Measurements from ENCODE around the gene KRTAP3-1. TPM values are rescaled to one million over a fixed set of nuclear protein-coding genes. Genes with fewer than 3 reads are reported as not detected.

Gene KRTAP3-1
- total RNA-seq, 1 donor from 2014 or later, result not detected

DNA sequence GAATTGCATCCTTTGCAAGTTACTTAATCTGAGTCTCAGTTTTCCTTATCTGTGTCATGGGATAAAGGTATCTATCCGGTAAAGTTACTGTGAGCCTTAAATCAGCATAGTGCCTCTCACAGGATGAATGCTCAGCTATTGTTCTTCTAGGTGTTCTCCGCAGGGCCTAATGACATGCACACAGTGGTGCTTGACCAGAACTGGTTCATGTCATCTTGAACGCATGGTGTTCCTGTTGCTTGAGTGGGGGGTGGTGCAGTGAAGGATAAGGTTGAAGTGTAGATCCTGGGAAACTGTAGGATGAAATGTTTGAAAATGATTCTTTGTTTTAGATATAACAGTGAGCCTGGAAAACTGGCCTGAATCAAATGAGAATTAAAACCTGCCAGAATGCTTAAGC, 28.8 kb downstream of the KRTAP3-1 start:
- Mint-ChIP-seq H3K4me3 (no peak overlapping the region), H3K36me3 (no peaks in the 10 kb centered on the region), H3K4me1 (peaks cover 15% of the 10 kb centered on the region), H3K9me3 (no peaks in the 10 kb centered on the region), H3K27me3 (ENCODE audit: insufficient read depth, low read depth) (no peaks in the 10 kb centered on the region), H3K27ac (no peak overlapping the region)
- H3K4me2 ChIP-seq, result no peak overlapping the region
- no peak overlapping the region for H3K9ac ChIP-seq
- H3F3A ChIP-seq (ENCODE audit: low read depth), result no peaks in the 10 kb centered on the region
- TF ChIP-seq EZH2 (IDR thresholded peaks at IDR 0.05), result no peak
- no peak for TF ChIP-seq EZH2phosphoT487 (IDR thresholded peaks at IDR 0.05)
- no peaks in the 10 kb centered on the region for H3K27me3 ChIP-seq
- H3K9me3 ChIP-seq (ENCODE audit: low read depth), result no peaks in the 10 kb centered on the region
- no peak overlapping the region for H3K27ac ChIP-seq
- no peaks in the 10 kb centered on the region for H4K20me1 ChIP-seq (ENCODE audit: low read depth)
- DNase-seq (ENCODE audit: low spot score), result no peak
- H2AFZ ChIP-seq (replicated peaks), result no peak overlapping the region
- H3K79me2 ChIP-seq (ENCODE audit: low read depth), result no peaks in the 10 kb centered on the region
- no peaks in the 10 kb centered on the region for H3K36me3 ChIP-seq
- no peaks in the 10 kb centered on the region for H3K4me1 ChIP-seq
- no peak overlapping the region for H3K4me3 ChIP-seq

DNA sequence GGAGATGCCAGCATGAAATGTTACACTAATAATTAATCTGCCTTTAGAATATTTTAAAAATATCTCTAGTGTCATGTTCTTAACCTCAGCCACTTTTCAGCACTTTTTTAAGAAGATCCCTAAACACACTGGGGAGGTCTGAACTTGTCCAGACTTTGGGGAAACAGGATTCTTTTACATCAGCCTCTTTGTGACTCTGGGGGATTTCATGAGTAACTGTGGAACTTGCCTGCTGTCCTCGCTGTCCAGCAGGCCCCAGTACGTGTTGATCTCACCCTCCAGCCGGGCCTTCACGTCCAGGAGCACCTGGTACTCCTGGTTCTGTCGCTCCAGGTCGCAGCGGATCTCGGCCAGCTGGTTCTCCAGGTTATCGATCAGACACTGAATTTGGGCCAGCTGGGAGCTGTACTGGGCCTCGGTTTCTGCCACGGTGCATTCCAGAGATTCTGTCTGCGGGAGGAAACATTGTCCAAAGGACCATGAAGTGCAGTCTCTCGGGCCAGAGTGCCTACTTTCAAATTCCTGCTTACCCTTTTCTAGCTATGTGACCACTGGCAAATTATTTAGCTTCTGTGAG, 30.3 kb downstream of the KRTAP3-1 start:
- no peak overlapping the region for H3K4me3 Mint-ChIP-seq
- H3K79me2 ChIP-seq (ENCODE audit: low read depth), result no peaks in the 10 kb centered on the region
- H3K4me3 ChIP-seq, result no peak overlapping the region
- H3K9me3 Mint-ChIP-seq, result no peaks in the 10 kb centered on the region
- H3K9me3 ChIP-seq (ENCODE audit: low read depth), result no peaks in the 10 kb centered on the region
- H3K27ac Mint-ChIP-seq, result no peak overlapping the region
- H3K4me1 Mint-ChIP-seq, result peaks cover 15% of the 10 kb centered on the region
- H3K36me3 Mint-ChIP-seq, result no peaks in the 10 kb centered on the region
- H3K4me1 ChIP-seq, result no peaks in the 10 kb centered on the region
- H4K20me1 ChIP-seq (ENCODE audit: low read depth), result no peaks in the 10 kb centered on the region
- no peaks in the 10 kb centered on the region for H3K36me3 ChIP-seq
- no peaks in the 10 kb centered on the region for H3F3A ChIP-seq (ENCODE audit: low read depth)
- no peak overlapping the region for H3K4me2 ChIP-seq
- H3K27me3 Mint-ChIP-seq (ENCODE audit: insufficient read depth, low read depth), result no peaks in the 10 kb centered on the region
- no peak for DNase-seq (ENCODE audit: low spot score)
- no peak overlapping the region for H3K27ac ChIP-seq
- TF ChIP-seq EZH2phosphoT487 (IDR thresholded peaks at IDR 0.05) (no peak), EZH2 (IDR thresholded peaks at IDR 0.05) (no peak)
- TF ChIP-seq, protein P1, sequence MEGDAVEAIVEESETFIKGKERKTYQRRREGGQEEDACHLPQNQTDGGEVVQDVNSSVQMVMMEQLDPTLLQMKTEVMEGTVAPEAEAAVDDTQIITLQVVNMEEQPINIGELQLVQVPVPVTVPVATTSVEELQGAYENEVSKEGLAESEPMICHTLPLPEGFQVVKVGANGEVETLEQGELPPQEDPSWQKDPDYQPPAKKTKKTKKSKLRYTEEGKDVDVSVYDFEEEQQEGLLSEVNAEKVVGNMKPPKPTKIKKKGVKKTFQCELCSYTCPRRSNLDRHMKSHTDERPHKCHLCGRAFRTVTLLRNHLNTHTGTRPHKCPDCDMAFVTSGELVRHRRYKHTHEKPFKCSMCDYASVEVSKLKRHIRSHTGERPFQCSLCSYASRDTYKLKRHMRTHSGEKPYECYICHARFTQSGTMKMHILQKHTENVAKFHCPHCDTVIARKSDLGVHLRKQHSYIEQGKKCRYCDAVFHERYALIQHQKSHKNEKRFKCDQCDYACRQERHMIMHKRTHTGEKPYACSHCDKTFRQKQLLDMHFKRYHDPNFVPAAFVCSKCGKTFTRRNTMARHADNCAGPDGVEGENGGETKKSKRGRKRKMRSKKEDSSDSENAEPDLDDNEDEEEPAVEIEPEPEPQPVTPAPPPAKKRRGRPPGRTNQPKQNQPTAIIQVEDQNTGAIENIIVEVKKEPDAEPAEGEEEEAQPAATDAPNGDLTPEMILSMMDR (IDR thresholded peaks at IDR 0.05), result no peak
- no peaks in the 10 kb centered on the region for H3K27me3 ChIP-seq
- peak overlapping the region; percentile 36 for H2AFZ ChIP-seq (replicated peaks)
- no peak overlapping the region for H3K9ac ChIP-seq

DNA sequence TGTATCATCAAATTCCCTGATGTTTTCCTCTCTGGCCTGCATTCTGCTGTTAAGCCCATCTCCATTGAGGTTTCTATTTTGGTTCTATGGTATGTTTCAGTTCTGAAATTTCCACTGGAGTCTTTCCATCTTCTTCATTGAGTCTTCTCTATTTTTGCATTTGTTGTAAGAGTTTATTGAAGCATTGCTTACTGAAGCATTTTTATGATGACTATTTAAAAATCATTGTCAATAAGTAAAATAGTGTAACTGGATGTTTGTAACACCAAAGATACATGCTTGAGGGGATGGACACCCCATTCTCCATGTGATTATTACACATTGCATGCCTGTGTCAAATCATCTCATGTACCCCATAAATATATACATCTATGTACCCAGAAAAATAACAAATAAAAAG, 33.4 kb downstream of the KRTAP3-1 start:
- H3K36me3 Mint-ChIP-seq, result no peaks in the 10 kb centered on the region
- no peak overlapping the region for H3K4me2 ChIP-seq
- no peaks in the 10 kb centered on the region for H3K79me2 ChIP-seq (ENCODE audit: low read depth)
- H3K27ac ChIP-seq, result no peak overlapping the region
- no peaks in the 10 kb centered on the region for H3F3A ChIP-seq (ENCODE audit: low read depth)
- H3K27me3 Mint-ChIP-seq (ENCODE audit: insufficient read depth, low read depth), result no peaks in the 10 kb centered on the region
- no peak overlapping the region for H3K27ac Mint-ChIP-seq
- H3K9me3 ChIP-seq (ENCODE audit: low read depth), result peaks cover 4% of the 10 kb centered on the region
- no peaks in the 10 kb centered on the region for H3K4me1 ChIP-seq
- H3K27me3 ChIP-seq, result no peaks in the 10 kb centered on the region
- H3K9me3 Mint-ChIP-seq, result no peaks in the 10 kb centered on the region
- no peak overlapping the region for H2AFZ ChIP-seq (replicated peaks)
- no peak overlapping the region for H3K9ac ChIP-seq
- H4K20me1 ChIP-seq (ENCODE audit: low read depth), result no peaks in the 10 kb centered on the region
- H3K4me1 Mint-ChIP-seq, result peaks cover 9% of the 10 kb centered on the region
- no peak overlapping the region for H3K4me3 ChIP-seq
- H3K4me3 Mint-ChIP-seq, result no peak overlapping the region
- TF ChIP-seq, protein P1 (IDR thresholded peaks at IDR 0.05), result no peak
- TF ChIP-seq EZH2 (IDR thresholded peaks at IDR 0.05) (no peak), EZH2phosphoT487 (IDR thresholded peaks at IDR 0.05) (no peak)
- no peak for DNase-seq (ENCODE audit: low spot score)
- H3K36me3 ChIP-seq, result no peaks in the 10 kb centered on the region

DNA sequence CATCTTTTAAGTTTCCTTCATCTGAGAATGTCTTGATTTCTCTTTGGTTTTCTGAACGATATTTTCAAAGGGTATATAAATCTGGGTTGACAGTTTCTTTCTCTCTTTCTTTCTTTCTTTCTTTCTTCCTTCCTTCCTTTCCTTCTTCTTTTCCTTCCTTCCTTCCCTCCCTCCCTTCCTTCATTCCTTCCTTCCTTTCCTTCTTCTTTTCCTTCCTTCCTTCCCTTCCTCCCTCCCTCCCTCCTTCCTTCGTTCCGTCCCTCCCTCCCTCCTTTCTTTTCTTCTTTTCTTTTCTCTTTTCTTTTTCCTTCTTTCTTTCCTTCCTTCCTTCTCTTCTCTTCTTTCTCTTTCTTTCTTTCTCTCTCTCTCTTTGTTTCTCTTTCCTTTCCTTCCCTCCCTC, 34.6 kb downstream of the KRTAP3-1 start:
- peaks cover under 1% of the 10 kb centered on the region for H3K4me1 Mint-ChIP-seq
- H3K27ac ChIP-seq, result no peak overlapping the region
- DNase-seq (ENCODE audit: low spot score), result no peak
- H3K9ac ChIP-seq, result no peak overlapping the region
- H3K27me3 ChIP-seq, result no peaks in the 10 kb centered on the region
- no peaks in the 10 kb centered on the region for H3F3A ChIP-seq (ENCODE audit: low read depth)
- no peak for TF ChIP-seq EZH2 (IDR thresholded peaks at IDR 0.05)
- TF ChIP-seq, protein P1 (IDR thresholded peaks at IDR 0.05), result no peak
- TF ChIP-seq EZH2phosphoT487 (IDR thresholded peaks at IDR 0.05), result no peak
- no peaks in the 10 kb centered on the region for H3K9me3 Mint-ChIP-seq
- no peaks in the 10 kb centered on the region for H3K79me2 ChIP-seq (ENCODE audit: low read depth)
- no peaks in the 10 kb centered on the region for H3K4me1 ChIP-seq
- no peak overlapping the region for H3K4me3 ChIP-seq
- peaks cover 6% of the 10 kb centered on the region for H3K9me3 ChIP-seq (ENCODE audit: low read depth)
- no peak overlapping the region for H2AFZ ChIP-seq (replicated peaks)
- no peak overlapping the region for H3K27ac Mint-ChIP-seq
- H3K36me3 ChIP-seq, result no peaks in the 10 kb centered on the region
- H3K27me3 Mint-ChIP-seq (ENCODE audit: insufficient read depth, low read depth), result no peaks in the 10 kb centered on the region
- H4K20me1 ChIP-seq (ENCODE audit: low read depth), result no peaks in the 10 kb centered on the region
- no peak overlapping the region for H3K4me3 Mint-ChIP-seq
- H3K4me2 ChIP-seq, result no peak overlapping the region
- H3K36me3 Mint-ChIP-seq, result no peaks in the 10 kb centered on the region

All from neural progenitor cell (in vitro differentiated cells).